HFF-Myc (cell line): ENCODE results near the gene RNF128.
A peak's percentile ranks its signal among the peaks of the same experiment; 100 is the strongest.

ENCODE experiments used
- DNase-seq: peaks from one replicate; pipeline ENCODE4 v3.0.0-alpha.2; 2011; ENCODE audit warnings: low read depth; ENCODE audit errors: extremely low read depth
- H3K4me3 ChIP-seq: replicated peaks from 2 replicates; pipeline ENCODE4 v1.5.1; 2011; ENCODE audit warnings: low read depth, mild to moderate bottlenecking, control low read depth, low read length
- TF ChIP-seq, protein P1 (sequence below): IDR thresholded peaks from 2 replicates; pipeline ENCODE4 v1.5.1; 2012; ENCODE audit warnings: mild to moderate bottlenecking, low read depth, low read length, control low read depth; ENCODE audit errors: missing control alignments

RNF128 gene

GRCh38 chrX:106702636-106703035 lies 23.9 kb upstream of the RNF128 start:
- TF ChIP-seq, protein P1, sequence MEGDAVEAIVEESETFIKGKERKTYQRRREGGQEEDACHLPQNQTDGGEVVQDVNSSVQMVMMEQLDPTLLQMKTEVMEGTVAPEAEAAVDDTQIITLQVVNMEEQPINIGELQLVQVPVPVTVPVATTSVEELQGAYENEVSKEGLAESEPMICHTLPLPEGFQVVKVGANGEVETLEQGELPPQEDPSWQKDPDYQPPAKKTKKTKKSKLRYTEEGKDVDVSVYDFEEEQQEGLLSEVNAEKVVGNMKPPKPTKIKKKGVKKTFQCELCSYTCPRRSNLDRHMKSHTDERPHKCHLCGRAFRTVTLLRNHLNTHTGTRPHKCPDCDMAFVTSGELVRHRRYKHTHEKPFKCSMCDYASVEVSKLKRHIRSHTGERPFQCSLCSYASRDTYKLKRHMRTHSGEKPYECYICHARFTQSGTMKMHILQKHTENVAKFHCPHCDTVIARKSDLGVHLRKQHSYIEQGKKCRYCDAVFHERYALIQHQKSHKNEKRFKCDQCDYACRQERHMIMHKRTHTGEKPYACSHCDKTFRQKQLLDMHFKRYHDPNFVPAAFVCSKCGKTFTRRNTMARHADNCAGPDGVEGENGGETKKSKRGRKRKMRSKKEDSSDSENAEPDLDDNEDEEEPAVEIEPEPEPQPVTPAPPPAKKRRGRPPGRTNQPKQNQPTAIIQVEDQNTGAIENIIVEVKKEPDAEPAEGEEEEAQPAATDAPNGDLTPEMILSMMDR: no peak

GRCh38 chrX:106706466-106706865 lies 20.0 kb upstream of the RNF128 start:
- no peak overlapping the region for H3K4me3 ChIP-seq
- no peak for DNase-seq
- TF ChIP-seq, protein P1: no peak

More at GRCh38 chrX:106702636-106703035, 23.9 kb upstream of the RNF128 start:
- H3K4me3 ChIP-seq: no peak overlapping the region
- DNase-seq: no peak

DNA sequence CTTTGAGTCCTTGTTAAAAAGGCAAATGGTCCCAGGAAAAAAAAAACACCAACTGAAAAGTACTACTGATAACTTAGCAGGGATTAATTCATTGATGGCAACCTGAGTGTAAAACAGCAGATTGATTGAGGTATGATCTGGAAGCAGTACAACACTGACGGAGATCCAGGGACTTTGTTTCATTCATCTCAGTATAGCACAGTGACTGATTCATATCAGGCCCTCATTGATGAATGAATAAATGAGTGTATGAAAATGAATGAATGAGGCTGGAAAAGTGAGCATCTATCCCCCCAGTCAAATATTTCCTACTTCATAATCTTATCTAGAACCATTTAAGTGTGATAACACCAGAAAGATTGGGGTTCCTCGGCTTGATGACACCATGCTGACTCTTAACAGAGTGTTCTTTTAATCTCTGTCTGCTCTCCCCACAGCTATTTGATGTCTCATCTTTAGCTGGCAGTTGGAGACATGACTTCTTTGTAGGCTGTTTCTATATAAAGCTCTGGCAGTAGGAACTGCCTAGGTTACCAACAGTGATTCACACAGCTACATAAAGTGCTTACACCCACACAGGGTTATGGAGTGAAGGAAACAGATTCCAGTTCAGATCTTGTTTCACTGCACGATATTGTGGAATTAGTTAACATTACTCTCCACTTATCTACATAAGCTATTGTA lies 18.6 kb upstream of the RNF128 start:
- peak; percentile 31 for DNase-seq
- TF ChIP-seq, protein P1: no peak
- H3K4me3 ChIP-seq: no peak overlapping the region

DNA sequence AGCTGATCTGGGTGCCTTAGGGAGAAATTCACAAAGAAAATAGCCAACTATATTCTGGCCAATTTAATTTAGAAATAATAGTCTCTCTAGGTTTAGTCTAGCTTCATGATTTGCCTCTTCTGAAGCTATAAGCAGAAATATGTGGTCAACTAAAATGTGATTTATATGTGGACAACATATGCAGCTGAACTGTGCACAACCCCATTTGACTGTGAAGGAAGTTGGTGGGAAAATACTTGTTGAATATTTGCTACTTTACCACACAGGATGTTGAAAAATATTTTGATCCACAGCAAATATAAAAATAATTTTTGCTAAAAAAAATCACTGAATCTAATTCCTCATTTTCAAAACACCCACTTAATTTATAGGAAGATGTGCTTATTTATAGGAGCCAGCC lies 15.7 kb upstream of the RNF128 start:
- no peak for DNase-seq
- no peak overlapping the region for H3K4me3 ChIP-seq
- TF ChIP-seq, protein P1: no peak

DNA sequence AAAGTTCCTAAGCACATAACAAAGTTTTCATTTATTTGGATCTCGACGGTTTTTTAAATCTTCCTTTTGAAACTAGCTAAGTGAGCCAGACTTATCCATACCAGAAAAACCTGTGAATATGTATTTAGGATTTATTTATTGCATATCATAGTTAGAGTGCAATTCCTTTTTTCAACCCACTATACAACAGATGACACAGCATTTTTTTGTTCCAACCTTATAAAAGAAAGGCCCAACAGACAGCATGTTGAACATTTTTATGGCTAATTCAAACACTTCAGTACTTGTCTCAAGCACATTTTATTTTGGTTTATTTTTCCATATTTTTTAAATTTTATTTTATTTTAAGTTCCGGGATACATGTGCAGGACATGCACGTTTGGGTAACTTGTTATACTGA lies 15.1 kb upstream of the RNF128 start:
- no peak for DNase-seq
- TF ChIP-seq, protein P1: no peak
- no peak overlapping the region for H3K4me3 ChIP-seq

DNA sequence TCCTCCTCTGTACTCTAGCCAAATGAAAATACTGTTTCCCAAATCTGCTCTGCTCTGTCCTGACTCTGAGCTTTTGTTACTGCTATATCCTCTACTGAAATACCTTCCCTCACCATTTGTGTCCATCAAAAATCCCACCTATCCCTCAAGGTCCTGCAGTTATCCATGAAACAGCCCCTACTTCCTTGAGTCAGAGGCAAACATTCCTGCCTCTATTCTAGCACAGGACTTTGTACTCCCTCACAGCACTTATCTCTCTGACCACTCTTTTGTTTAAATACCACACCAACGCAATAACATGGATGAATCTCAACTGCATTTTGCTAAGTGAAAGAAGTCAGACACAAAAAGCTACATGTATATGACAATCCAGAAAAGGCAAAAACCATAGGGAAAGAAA lies 10.5 kb upstream of the RNF128 start:
- DNase-seq: no peak
- TF ChIP-seq, protein P1: no peak
- H3K4me3 ChIP-seq: no peak overlapping the region

DNA sequence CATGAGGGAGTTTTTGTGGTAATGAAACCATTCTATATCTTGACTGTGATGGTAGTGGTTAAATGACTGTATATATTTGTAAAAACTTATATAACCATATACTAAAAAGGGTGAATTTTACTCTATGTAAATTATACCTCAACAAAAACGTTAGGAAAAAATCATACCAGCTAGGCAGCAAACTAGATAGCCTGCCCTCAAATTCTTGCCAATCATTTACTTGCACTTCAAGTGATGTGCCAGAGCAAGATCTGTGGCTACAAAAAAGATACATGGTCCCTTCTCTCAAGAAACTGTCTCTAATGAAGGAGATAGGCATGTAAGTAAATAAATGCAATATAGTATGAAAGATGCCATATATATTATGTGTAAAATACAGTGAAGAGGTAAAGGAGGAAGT lies 10.0 kb upstream of the RNF128 start:
- H3K4me3 ChIP-seq: no peak overlapping the region
- DNase-seq: no peak
- TF ChIP-seq, protein P1: no peak
